IMR-90 (cell line): ENCODE results near the gene BRD3. TPM values are rescaled to one million over a fixed set of nuclear protein-coding genes. Genes with fewer than 3 reads are reported as not detected.

Experiments used
- ATAC-seq: fragments of 200-7000 bp; cut with Tn5 transposase; 2 replicates; pipeline ENCODE4 v1.9.1; 2020; ENCODE audit warnings: low read depth, mild to moderate bottlenecking, moderate library complexity
- BruUV-seq: library from RNA; stranded (reverse); fragments of 400-500 nt; replicated peaks from 2 replicates; lab custom pipeline; 2021; lab: Mats Ljungman, UMichigan
- CTCF ChIA-PET: fragments of 300-600 bp; formaldehyde crosslinking; extraction: SDS; loops from one replicate; lab custom pipeline; 2021; ENCODE audit warnings: antibody characterized with exemption; lab: Yijun Ruan, JAX
- POLR2A ChIA-PET: fragments of 300-600 bp; sonication (Branson Sonifier 250); formaldehyde crosslinking; loops from one replicate; lab custom pipeline; 2022; ENCODE audit warnings: antibody characterized with exemption; ENCODE audit not compliant: unreplicated experiment; lab: Charles Lee
- DNase-seq: peaks from one replicate; pipeline ENCODE4 v3.0.0; 2013
- H2AFZ ChIP-seq: replicated peaks from 2 replicates; pipeline ENCODE3; 2013; ENCODE audit warnings: low read length, mild to moderate bottlenecking; ENCODE audit not compliant: poor library complexity
- H2AK5ac ChIP-seq: 2 replicates; pipeline ENCODE4 v1.6.1; 2013; ENCODE audit warnings: low read depth, low read length, inconsistent platforms
- H2AK9ac ChIP-seq: replicated peaks from 2 replicates; pipeline ENCODE3; 2013; ENCODE audit warnings: mild to moderate bottlenecking, low read depth, low read length, moderate library complexity; ENCODE audit not compliant: poor library complexity
- H2BK120ac ChIP-seq: 2 replicates; pipeline ENCODE4 v1.6.1; 2013; ENCODE audit warnings: low read depth, low read length, inconsistent platforms
- H2BK15ac ChIP-seq: 3 replicates; pipeline ENCODE4 v1.6.1; 2013; ENCODE audit warnings: low read depth, low read length, inconsistent platforms
- H2BK20ac ChIP-seq: 2 replicates; pipeline ENCODE4 v1.6.1; 2013; ENCODE audit warnings: low read depth, mild to moderate bottlenecking, inconsistent platforms, low read length, moderate library complexity
- H2BK5ac ChIP-seq: 2 replicates; pipeline ENCODE4 v1.6.1; 2013; ENCODE audit warnings: mild to moderate bottlenecking, low read depth, low read length, inconsistent platforms; ENCODE audit not compliant: poor library complexity, severe bottlenecking
- H3K14ac ChIP-seq: replicated peaks from 2 replicates; pipeline ENCODE4 v1.6.1; 2013; ENCODE audit warnings: low read depth, low read length, inconsistent platforms
- H3K18ac ChIP-seq: 2 replicates; pipeline ENCODE4 v1.6.1; 2013; ENCODE audit warnings: low read depth, low read length, control low read depth
- H3K23ac ChIP-seq: 2 replicates; pipeline ENCODE4 v1.6.1; 2013; ENCODE audit warnings: low read depth, low read length, inconsistent platforms
- H3K27ac ChIP-seq: 2 replicates; pipeline ENCODE4 v1.5.1; 2013; ENCODE audit warnings: mild to moderate bottlenecking, control low read depth, low read length; ENCODE audit not compliant: insufficient read depth
- H3K27me3 ChIP-seq: 2 replicates; pipeline ENCODE4 v1.6.1; 2013; ENCODE audit warnings: low read length; ENCODE audit not compliant: control insufficient read depth, insufficient read depth
- H3K36me3 ChIP-seq: 2 replicates; pipeline ENCODE4 v1.6.1; 2013; ENCODE audit warnings: low read length, mixed read lengths; ENCODE audit not compliant: control insufficient read depth, insufficient read depth
- H3K4ac ChIP-seq: 2 replicates; pipeline ENCODE4 v1.6.1; 2013; ENCODE audit warnings: low read depth, low read length, inconsistent platforms
- H3K4me1 ChIP-seq: 2 replicates; pipeline ENCODE4 v1.6.1; 2013; ENCODE audit warnings: low read length, mixed read lengths; ENCODE audit not compliant: control insufficient read depth, insufficient read depth
- H3K4me2 ChIP-seq: 2 replicates; pipeline ENCODE4 v1.6.1; 2013; ENCODE audit warnings: low read depth, mild to moderate bottlenecking, control low read depth, low read length, moderate library complexity
- H3K4me3 ChIP-seq: 2 replicates; pipeline ENCODE4 v1.5.1; 2013; ENCODE audit warnings: low read depth, mild to moderate bottlenecking, control low read depth, low read length, moderate library complexity; ENCODE audit not compliant: insufficient read depth
- H3K56ac ChIP-seq: 2 replicates; pipeline ENCODE4 v1.6.1; 2013; ENCODE audit warnings: low read length, inconsistent platforms; ENCODE audit not compliant: insufficient read depth; ENCODE audit errors: extremely low read depth
- H3K79me1 ChIP-seq, 2 experiments: 2 replicates each; pipeline ENCODE4 v1.6.1; 2013; ENCODE audit warnings: low read length in 2 of 2, inconsistent platforms in 1 of 2, low read depth in 1 of 2
- H3K9ac ChIP-seq: 2 replicates; pipeline ENCODE4 v1.6.1; 2013; ENCODE audit warnings: low read depth, low read length, control low read depth
- H3K9me1 ChIP-seq: 2 replicates; pipeline ENCODE4 v1.6.1; 2013; ENCODE audit warnings: low read length, inconsistent platforms; ENCODE audit not compliant: insufficient read depth
- H3K9me3 ChIP-seq: 2 replicates; pipeline ENCODE4 v1.6.1; 2013; ENCODE audit warnings: low read length; ENCODE audit not compliant: control insufficient read depth, insufficient read depth
- H4K20me1 ChIP-seq: 2 replicates; pipeline ENCODE4 v1.6.1; 2013; ENCODE audit warnings: low read length, inconsistent platforms; ENCODE audit not compliant: insufficient read depth
- H4K5ac ChIP-seq: 2 replicates; pipeline ENCODE4 v1.6.1; 2013; ENCODE audit warnings: mild to moderate bottlenecking, low read depth, low read length, control low read depth
- H4K8ac ChIP-seq, 2 experiments: 2 replicates each; pipeline ENCODE4 v1.6.1; 2013; ENCODE audit warnings: low read depth in 2 of 2, low read length in 2 of 2, control low read depth in 1 of 2, inconsistent platforms in 1 of 2
- H4K91ac ChIP-seq: 2 replicates; pipeline ENCODE4 v1.6.1; 2013; ENCODE audit warnings: low read depth, low read length, inconsistent platforms; ENCODE audit not compliant: insufficient read depth
- BHLHE40 ChIP-seq: fragments of 150-350 bp; IDR thresholded peaks from 2 replicates; pipeline ENCODE4 v1.6.1; 2016; ENCODE audit warnings: mild to moderate bottlenecking, low read depth, low read length
- CEBPB ChIP-seq: IDR thresholded peaks from 2 replicates; pipeline ENCODE4 v1.6.1; 2012; ENCODE audit warnings: low read depth, low read length, improper control_type of control experiment
- CHD1 ChIP-seq: IDR thresholded peaks from 2 replicates; pipeline ENCODE4 v1.6.1; 2012; ENCODE audit warnings: low read depth, low read length, improper control_type of control experiment
- FOS ChIP-seq: fragments of 150-350 bp; IDR thresholded peaks from 2 replicates; pipeline ENCODE4 v1.6.1; 2016; ENCODE audit warnings: low read depth, low read length
- MAFK ChIP-seq: IDR thresholded peaks from 2 replicates; pipeline ENCODE4 v1.6.1; 2012; ENCODE audit warnings: low read depth, low read length, improper control_type of control experiment
- MAZ ChIP-seq: IDR thresholded peaks from 2 replicates; pipeline ENCODE4 v1.6.1; 2012; ENCODE audit warnings: low read depth, mild to moderate bottlenecking, low read length, improper control_type of control experiment, moderate library complexity, borderline replicate concordance
- MXI1 ChIP-seq: IDR thresholded peaks from 2 replicates; pipeline ENCODE4 v1.6.1; 2012; ENCODE audit warnings: low read depth, mild to moderate bottlenecking, low read length, moderate library complexity, borderline replicate concordance
- NFE2L2 ChIP-seq: fragments of 150-350 bp; IDR thresholded peaks from 2 replicates; pipeline ENCODE4 v1.6.1; 2016; ENCODE audit warnings: low read depth, mild to moderate bottlenecking, low read length
- POLR2A ChIP-seq: IDR thresholded peaks from 2 replicates; pipeline ENCODE4 v1.6.1; 2012; ENCODE audit warnings: mild to moderate bottlenecking, low read depth, low read length
- RAD21 ChIP-seq: IDR thresholded peaks from 2 replicates; pipeline ENCODE4 v1.6.1; 2012; ENCODE audit warnings: low read length, improper control_type of control experiment
- RCOR1 ChIP-seq: IDR thresholded peaks from 2 replicates; pipeline ENCODE4 v1.6.1; 2012; ENCODE audit warnings: mild to moderate bottlenecking, low read length, improper control_type of control experiment; ENCODE audit not compliant: insufficient replicate concordance
- RFX5 ChIP-seq: IDR thresholded peaks from 2 replicates; pipeline ENCODE4 v1.8.0; 2012; ENCODE audit warnings: low read depth, mild to moderate bottlenecking, low read length, moderate library complexity
- SMC3 ChIP-seq: fragments of 150-350 bp; IDR thresholded peaks from 2 replicates; pipeline ENCODE4 v1.6.1; 2016; ENCODE audit warnings: low read depth, mild to moderate bottlenecking, antibody characterized with exemption, low read length, moderate library complexity
- whole genome bisulfite sequencing, 2 experiments: methylation state at CpG; one replicate each; pipeline versions ENCODE4 v1.1.5 to v1.1.7; 2013; ENCODE audit warnings: missing lambda C conversion rate in 2 of 2; ENCODE audit not compliant: insufficient read length in 1 of 2; ENCODE audit errors: extremely low coverage in 2 of 2; 5-methylcytosine and 5-hydroxymethylcytosine counted together
- dilution Hi-C: fragments of 300-500 bp; cut with HindIII; formaldehyde crosslinking; loops from one replicate; pipeline ENCODE4 v1.14.3; 2018; ENCODE audit warnings: low sequenced_read_pairs; ENCODE audit not compliant: unreplicated experiment
- in situ Hi-C: fragments of 300-500 bp; cut with MboI; formaldehyde crosslinking; loops from 3 replicates; pipeline ENCODE4 v1.14.3; 2019; ENCODE audit warnings: low sequenced_read_pairs, inconsistent platforms, mixed read lengths
- intact Hi-C: fragments of 100-400 bp; cut with micrococcal nuclease; formaldehyde crosslinking; loops from 2 replicates; pipeline ENCODE4 v1.10.0; 2022
- polyA plus RNA-seq, 3 experiments: library from polyadenylated mRNA; depleted of rRNA; stranded (reverse); fragments of >200 nt; gene quantifications; 2 replicates each; pipeline ENCODE4 v1.2.3, GENCODE V29; 2012; ENCODE audit warnings: low replicate concordance in 1 of 3
- total RNA-seq: library from RNA; depleted of rRNA; stranded (reverse); fragments of >200 nt; gene quantifications from 2 replicates; pipeline ENCODE4 v1.2.3, GENCODE V29; 2012
- TF ChIP-seq, protein P1 (sequence below): fragments of 150-350 bp; IDR thresholded peaks from 2 replicates; pipeline ENCODE4 v1.6.1; 2017; ENCODE audit warnings: mild to moderate bottlenecking, antibody characterized with exemption, low read length, low read depth
- TF ChIP-seq, protein P2 (sequence below): fragments of 150-350 bp; IDR thresholded peaks from 2 replicates; pipeline ENCODE4 v1.6.1; 2016; ENCODE audit warnings: low read depth, mild to moderate bottlenecking, low read length, moderate library complexity, borderline replicate concordance
- TF ChIP-seq, protein P3 (sequence below): conservative IDR thresholded peaks from 2 replicates; pipeline ENCODE4 v1.5.1; 2012; ENCODE audit warnings: mild to moderate bottlenecking, low read depth, low read length, improper control_type of control experiment

The BRD3 gene
- total and polyA plus RNA-seq, 2 of the 4 experiments (the other 2 are of a cell fraction) = 2.2 to 7.1 TPM

DNA sequence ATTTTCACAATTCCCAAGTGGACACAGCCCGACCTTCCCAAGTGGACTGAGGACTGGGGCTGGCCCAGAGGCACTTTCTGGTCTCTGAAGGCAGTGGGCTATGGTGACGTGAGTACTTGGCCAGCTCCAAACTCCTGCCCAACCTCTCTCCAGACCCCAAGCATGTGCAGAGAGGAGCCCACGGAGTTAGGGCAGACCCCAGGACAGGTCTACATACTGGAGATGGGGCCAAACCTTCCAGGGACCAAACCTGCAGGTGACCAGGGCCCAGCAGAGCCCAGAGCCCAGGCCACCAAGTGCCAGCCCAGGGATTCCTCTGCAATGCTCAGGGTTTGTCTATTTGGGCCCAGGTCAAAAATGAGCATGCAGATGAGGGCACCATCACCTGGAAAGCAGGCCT lies 15.3 kb downstream of the BRD3 start:
- Histone ChIP-seq H2AK5ac (no peak overlapping the region), H3K56ac (no peak overlapping the region), H2BK15ac (no peak overlapping the region), H2AK9ac (no peak overlapping the region), H3K27ac (no peak overlapping the region), H3K23ac (no peak overlapping the region), H3K9me3 (no peaks in the 10 kb centered on the region), H3K9ac (no peak overlapping the region), H4K20me1 (peaks cover 39% of the 10 kb centered on the region), H3K14ac (no peak overlapping the region), H3K9me1 (peaks cover 4% of the 10 kb centered on the region; the same call in 1 of the 2 replicates), H4K5ac (no peak overlapping the region), H4K91ac (no peak overlapping the region), H3K4ac (no peak overlapping the region), H3K18ac (no peak overlapping the region), H3K4me3 (no peak overlapping the region), H4K8ac (no peak overlapping the region), H3K4me1 (peaks cover 13% of the 10 kb centered on the region), H2AFZ (no peak overlapping the region), H3K36me3 (peaks cover 48% of the 10 kb centered on the region), H3K27me3 (no peaks in the 10 kb centered on the region), H2BK120ac (no peak overlapping the region), H3K4me2 (no peak overlapping the region), H2BK20ac (no peak overlapping the region), H2BK5ac (no peak overlapping the region), H3K79me1 (peaks cover 17 to 40% of the 10 kb centered on the region in 2 experiments)
- intact Hi-C loops = no loop called here
- no peak for DNase-seq
- CTCF ChIA-PET = no interaction called here
- POLR2A ChIA-PET = no interaction called here
- TF ChIP-seq MXI1 = no peak
- TF ChIP-seq RAD21 = no peak
- no peak for TF ChIP-seq RCOR1
- no peak for TF ChIP-seq FOS
- TF ChIP-seq, protein P1, sequence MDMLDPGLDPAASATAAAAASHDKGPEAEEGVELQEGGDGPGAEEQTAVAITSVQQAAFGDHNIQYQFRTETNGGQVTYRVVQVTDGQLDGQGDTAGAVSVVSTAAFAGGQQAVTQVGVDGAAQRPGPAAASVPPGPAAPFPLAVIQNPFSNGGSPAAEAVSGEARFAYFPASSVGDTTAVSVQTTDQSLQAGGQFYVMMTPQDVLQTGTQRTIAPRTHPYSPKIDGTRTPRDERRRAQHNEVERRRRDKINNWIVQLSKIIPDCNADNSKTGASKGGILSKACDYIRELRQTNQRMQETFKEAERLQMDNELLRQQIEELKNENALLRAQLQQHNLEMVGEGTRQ = no peak
- no peak for TF ChIP-seq MAZ
- no peak for TF ChIP-seq RFX5
- TF ChIP-seq, protein P2, sequence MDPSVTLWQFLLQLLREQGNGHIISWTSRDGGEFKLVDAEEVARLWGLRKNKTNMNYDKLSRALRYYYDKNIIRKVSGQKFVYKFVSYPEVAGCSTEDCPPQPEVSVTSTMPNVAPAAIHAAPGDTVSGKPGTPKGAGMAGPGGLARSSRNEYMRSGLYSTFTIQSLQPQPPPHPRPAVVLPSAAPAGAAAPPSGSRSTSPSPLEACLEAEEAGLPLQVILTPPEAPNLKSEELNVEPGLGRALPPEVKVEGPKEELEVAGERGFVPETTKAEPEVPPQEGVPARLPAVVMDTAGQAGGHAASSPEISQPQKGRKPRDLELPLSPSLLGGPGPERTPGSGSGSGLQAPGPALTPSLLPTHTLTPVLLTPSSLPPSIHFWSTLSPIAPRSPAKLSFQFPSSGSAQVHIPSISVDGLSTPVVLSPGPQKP = no peak
- TF ChIP-seq POLR2A = no peak
- TF ChIP-seq CHD1 = no peak
- no peak for TF ChIP-seq SMC3
- TF ChIP-seq MAFK = no peak
- TF ChIP-seq, protein P3, sequence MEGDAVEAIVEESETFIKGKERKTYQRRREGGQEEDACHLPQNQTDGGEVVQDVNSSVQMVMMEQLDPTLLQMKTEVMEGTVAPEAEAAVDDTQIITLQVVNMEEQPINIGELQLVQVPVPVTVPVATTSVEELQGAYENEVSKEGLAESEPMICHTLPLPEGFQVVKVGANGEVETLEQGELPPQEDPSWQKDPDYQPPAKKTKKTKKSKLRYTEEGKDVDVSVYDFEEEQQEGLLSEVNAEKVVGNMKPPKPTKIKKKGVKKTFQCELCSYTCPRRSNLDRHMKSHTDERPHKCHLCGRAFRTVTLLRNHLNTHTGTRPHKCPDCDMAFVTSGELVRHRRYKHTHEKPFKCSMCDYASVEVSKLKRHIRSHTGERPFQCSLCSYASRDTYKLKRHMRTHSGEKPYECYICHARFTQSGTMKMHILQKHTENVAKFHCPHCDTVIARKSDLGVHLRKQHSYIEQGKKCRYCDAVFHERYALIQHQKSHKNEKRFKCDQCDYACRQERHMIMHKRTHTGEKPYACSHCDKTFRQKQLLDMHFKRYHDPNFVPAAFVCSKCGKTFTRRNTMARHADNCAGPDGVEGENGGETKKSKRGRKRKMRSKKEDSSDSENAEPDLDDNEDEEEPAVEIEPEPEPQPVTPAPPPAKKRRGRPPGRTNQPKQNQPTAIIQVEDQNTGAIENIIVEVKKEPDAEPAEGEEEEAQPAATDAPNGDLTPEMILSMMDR = no peak
- TF ChIP-seq CEBPB = no peak
- no peak for TF ChIP-seq NFE2L2
- no peak for TF ChIP-seq BHLHE40
- no CpG with 5 or more reads among the region's 3 CpGs for WGBS, 2 experiments
- ATAC-seq = no peak
- in situ Hi-C loops = no loop called here
- dilution Hi-C loops = no loop called here
- no TSS peak for BruUV-seq
